GM19438 (cell line): ENCODE results near the gene MXI1.

ENCODE experiments used
- ATAC-seq: cut with Tn5 transposase; IDR thresholded peaks from one replicate; pipeline ENCODE4 v1.9.1; 2021; ENCODE audit warnings: low read depth; ENCODE audit not compliant: unreplicated experiment

Gene MXI1

GRCh38 chr10:110207011-110207804 is at the start of gene MXI1:
Gene MXI1, plus strand, starts transcription at chr10:110207605. Its CDS starts 204 bp downstream, at chr10:110207809.
- peak; percentile 52 for ATAC-seq

GRCh38 chr10:110158051-110159005 is 49.1 kb upstream of the MXI1 start:
- no peak for ATAC-seq

DNA sequence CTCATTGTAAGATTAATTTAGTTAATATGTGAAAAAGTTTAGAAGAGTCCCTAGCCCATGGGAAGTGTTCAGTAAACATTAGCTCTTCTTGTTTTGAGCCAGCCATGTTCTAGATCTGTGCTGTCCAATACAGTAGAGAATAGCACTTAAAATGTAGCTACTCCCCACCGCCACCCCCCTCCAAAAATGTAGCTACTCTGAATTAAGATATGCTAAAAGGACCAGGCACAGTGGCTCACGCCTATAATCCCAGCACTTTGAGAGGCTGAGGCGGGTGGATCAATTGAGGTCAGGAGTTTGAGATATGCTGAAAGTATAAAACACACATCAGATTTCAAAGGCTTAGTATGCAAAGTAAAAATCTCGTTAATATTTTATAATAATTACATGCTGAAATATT is 47.3 kb upstream of the MXI1 start:
- no peak for ATAC-seq

DNA sequence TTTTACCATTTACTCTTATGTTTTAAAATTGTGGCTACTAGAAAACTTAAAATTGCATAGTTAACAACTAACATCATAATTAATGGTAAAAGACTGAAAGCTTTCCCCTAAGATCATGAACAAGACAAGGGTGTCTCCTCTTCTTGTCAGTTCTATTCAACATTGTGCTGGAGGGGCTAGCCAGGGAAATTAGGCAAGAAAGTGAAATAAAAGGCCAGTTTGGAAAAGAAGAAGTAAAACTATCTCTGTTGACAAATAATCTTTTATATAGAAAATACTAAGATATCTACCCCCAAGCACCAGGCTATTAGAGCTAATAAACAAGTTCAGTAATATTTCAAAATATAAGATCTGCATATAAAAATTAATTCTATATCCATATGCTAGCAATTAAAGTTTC is 46.9 kb upstream of the MXI1 start:
- ATAC-seq: no peak

DNA sequence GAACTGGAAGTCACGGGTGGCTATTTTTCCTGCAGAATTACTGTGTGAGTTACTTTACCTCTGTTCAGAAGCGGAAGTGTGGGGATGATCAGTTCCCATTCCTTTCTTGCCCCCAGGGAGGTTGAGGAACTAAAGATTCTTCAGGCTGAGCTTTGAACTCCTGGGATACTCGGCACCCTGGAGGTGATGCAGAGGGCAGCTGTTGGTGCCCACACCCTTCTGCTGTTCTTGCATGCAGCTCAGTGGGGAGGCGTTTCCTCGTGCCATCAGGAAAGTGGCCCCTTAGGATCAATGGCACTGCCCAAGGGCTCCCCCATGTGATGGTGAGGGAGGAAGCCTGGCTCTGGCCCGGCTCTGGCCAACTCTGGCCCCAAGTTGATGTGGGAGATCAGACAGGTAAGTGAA is 44.7 kb upstream of the MXI1 start:
- no peak for ATAC-seq

GRCh38 chr10:110163192-110163773 is 44.1 kb upstream of the MXI1 start:
- ATAC-seq: no peak

GRCh38 chr10:110163841-110164240 is 43.6 kb upstream of the MXI1 start:
- no peak for ATAC-seq

- ATAC-seq: no peak
Measured at GRCh38 chr10:110165239-110165638, 42.2 kb upstream of the MXI1 start.

DNA sequence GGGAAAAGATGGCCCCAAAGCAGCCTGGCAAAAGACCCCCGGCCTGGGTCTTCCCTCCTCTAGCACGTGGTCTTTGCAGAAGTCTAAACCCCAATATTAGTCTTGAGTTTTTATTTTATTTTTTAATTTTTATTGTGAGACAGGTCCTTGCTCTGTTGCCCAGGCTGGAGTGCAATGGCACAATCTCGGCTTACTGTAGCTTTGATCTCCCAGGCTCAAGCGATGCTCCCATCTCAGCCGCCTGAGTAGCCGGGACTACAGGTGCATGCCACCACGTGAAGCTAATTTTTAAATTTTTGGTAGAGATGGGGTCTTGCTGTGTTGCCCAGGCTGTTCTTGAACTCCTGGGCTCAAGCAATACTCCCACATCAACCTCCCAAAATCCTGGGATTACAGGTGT is 40.3 kb upstream of the MXI1 start:
- ATAC-seq: no peak

DNA sequence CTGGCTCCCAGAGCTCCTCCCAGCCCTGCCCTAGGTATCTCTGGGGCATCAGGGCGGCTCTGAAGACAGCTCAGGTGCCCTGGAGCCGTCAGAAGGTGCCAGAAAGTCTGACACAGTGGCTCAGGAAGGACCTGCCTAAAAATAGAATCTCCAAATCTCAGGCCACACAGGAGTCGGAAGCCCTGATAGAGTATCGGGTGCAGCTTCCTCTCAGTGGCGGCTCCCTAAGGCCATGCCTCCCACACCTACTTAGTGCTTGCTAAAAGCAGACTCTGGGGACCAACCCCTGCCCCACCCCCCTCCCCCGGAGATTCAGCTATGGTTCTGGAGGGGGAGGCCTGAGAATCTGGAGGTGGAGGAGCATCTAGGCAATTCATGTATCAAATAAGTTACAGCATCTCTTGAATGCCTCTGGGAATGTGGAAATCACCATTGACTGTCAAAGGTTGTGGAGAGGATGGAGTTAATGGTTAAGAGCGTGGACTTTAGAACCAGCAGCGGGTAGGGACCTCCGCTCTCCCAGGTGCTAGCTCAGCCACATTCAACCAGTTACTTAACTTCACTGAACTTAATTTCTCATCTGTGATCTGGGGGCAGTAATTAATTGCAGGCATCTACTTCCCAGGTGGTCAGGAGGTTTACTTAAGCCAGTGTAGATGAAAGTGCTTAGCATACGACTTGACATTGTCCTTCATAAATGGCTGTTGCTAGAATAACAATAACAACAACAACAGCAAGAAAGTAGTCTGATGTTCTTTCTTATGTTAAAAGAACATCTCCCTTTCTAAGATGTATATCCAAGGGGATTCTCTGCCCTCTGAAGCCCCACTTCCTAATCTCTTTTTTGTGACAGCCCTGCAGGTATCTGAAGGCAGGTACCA is 38.6 kb upstream of the MXI1 start:
- no peak for ATAC-seq

GRCh38 chr10:110169586-110169985 is 37.8 kb upstream of the MXI1 start:
- ATAC-seq: no peak

- no peak for ATAC-seq
Measured at GRCh38 chr10:110170142-110170971, 37.0 kb upstream of the MXI1 start.

- no peak for ATAC-seq
Measured at GRCh38 chr10:110171032-110171431, 36.4 kb upstream of the MXI1 start.

DNA sequence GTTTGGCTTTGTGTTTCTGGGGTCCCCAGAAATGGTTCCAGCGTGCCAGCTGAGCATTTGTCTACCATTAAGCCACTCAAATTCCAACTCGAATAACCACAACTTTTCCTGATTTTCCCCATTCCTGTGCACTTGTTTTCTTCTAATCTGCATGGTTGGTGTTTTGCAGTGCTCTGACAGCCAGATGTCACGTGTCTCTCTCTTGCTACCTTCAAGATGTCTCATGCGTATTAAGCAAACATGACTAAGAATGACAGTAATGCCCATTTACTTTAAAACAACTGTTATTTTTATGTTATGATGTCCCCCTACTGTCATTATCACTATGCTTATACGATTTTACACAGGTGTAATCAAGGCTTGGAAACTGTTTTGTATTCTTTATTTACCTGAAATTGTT is 35.2 kb upstream of the MXI1 start:
- no peak for ATAC-seq

GRCh38 chr10:110174201-110174600 is 33.2 kb upstream of the MXI1 start:
- ATAC-seq: no peak

DNA sequence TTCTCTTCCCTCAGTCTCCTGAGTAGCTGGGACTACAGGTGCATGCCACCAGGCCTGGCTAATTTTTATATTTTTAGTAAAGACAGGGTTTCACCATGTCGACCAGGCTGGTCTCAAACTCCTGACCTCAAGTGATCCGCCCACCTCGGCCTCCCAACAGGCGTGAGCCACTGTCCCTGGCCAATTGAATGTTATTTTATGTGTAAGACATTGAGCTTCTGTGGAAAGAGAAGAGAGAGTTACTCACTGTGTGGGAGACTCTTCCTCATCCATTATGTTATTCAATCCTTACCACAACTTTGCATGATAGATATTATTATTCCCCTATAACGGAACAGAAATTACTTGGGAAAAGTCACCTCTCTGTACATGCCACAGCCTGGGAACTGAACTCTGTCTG is 32.6 kb upstream of the MXI1 start:
- ATAC-seq: no peak

- ATAC-seq: no peak
Measured at GRCh38 chr10:110175406-110175805, 32.0 kb upstream of the MXI1 start.

DNA sequence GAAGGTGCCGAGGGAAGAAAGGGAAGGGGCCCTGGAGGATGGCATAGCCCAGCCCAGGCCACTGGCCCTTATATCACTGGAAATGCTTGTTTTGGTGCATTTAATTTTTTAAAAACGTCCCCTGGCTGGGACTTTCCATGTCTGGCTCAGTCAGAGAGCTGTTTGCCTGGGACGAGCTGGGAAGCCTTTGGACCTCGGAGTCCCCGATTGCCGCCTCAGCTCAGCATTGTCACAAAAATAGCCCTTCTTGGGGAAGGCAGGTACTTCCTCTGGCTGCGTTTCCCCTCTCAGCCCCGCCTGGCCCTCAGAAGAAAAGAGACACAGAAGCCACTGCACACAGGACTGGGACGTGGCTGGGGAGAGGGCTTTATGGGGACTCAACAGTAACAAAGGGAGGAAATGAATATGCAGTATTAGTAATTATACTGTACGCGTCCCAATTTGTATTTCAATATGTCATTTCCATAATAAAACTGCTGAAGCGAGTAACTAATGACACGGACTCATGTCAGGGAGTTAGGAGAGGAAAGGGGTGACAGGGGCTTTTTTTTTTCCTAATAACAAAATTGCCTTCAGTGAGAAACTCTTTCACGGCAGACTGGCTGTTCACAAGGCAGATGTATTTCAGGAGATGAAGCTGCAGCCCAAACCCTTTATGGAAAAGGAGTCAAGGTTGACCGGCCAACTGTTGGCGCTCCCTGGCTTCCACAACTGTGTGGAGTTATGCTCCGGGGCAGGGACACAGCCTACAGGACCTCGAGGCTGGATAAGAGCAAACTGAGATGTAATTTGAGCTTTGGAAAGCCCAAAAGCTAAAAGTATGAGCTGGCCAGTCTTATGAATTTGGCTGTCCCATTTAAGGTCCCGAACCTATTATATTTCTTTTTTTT is 31.0 kb upstream of the MXI1 start:
- ATAC-seq: no peak
